Liver (tissue), 9 donors: ENCODE measurements around the gene RPH3AL. TPM values are rescaled to one million over a fixed set of nuclear protein-coding genes. Genes with fewer than 3 reads are reported as not detected.

Experiments used
- DNase-seq: peaks from one replicate; pipeline ENCODE4 v3.0.0-alpha.2; 2017; ENCODE audit warnings: low spot score
- H3K27ac ChIP-seq, 2 donors: one replicate each; pipeline ENCODE4 v1.7.0; 2013; ENCODE audit warnings: inconsistent platforms in 2 of 2, low read length in 2 of 2, control low read depth in 1 of 2, low read depth in 1 of 2, mild to moderate bottlenecking in 1 of 2
- H3K27me3 ChIP-seq, 4 donors: one replicate each; pipeline versions ENCODE4 v1.6.1 to v1.7.0; 2013; ENCODE audit warnings: low read length in 3 of 4, inconsistent platforms in 1 of 4, mild to moderate bottlenecking in 1 of 4, moderate library complexity in 1 of 4; ENCODE audit not compliant: control insufficient read depth in 4 of 4, insufficient read depth in 4 of 4
- H3K36me3 ChIP-seq, 4 donors: one replicate each; pipeline versions ENCODE4 v1.6.1 to v1.7.0; 2013; ENCODE audit warnings: low read length in 3 of 4, mild to moderate bottlenecking in 3 of 4, low read depth in 1 of 4, moderate library complexity in 1 of 4; ENCODE audit not compliant: control insufficient read depth in 4 of 4, insufficient read depth in 3 of 4
- H3K4me1 ChIP-seq, 4 donors: one replicate each; pipeline versions ENCODE4 v1.6.1 to v1.7.0; 2013; ENCODE audit warnings: low read length in 3 of 4, mild to moderate bottlenecking in 3 of 4, moderate library complexity in 1 of 4; ENCODE audit not compliant: control insufficient read depth in 4 of 4, insufficient read depth in 4 of 4
- H3K4me3 ChIP-seq, 3 donors: one replicate each; pipeline versions ENCODE4 v1.6.1 to v1.7.0; 2013; ENCODE audit warnings: low read length in 3 of 3, control low read depth in 1 of 3, low read depth in 1 of 3, mild to moderate bottlenecking in 1 of 3
- H3K9ac ChIP-seq, 2 donors: one replicate each; pipeline ENCODE4 v1.7.0; 2013; ENCODE audit warnings: low read length in 2 of 2, mild to moderate bottlenecking in 2 of 2, moderate library complexity in 2 of 2, control low read depth in 1 of 2, low read depth in 1 of 2
- H3K9me3 ChIP-seq, 4 donors: one replicate each; pipeline versions ENCODE4 v1.6.1 to v1.7.0; 2013; ENCODE audit warnings: low read length in 3 of 4; ENCODE audit not compliant: control insufficient read depth in 4 of 4
- CTCF ChIP-seq: fragments of 150-350 bp; IDR thresholded peaks from 2 replicates; pipeline ENCODE4 v1.5.1; 2017; ENCODE audit warnings: improper control_type of control experiment, low read depth, low read length; ENCODE audit not compliant: missing input control
- EGR1 ChIP-seq, 2 donors: IDR thresholded peaks; 2 replicates each; pipeline ENCODE4 v1.6.1; 2016 to 2018; ENCODE audit warnings: antibody characterized with exemption in 2 of 2, low read depth in 2 of 2
- FOXA1 ChIP-seq: IDR thresholded peaks from 2 replicates; pipeline ENCODE4 v1.6.1; 2016; ENCODE audit warnings: antibody characterized with exemption
- FOXA2 ChIP-seq: IDR thresholded peaks from 2 replicates; pipeline ENCODE4 v1.6.1; 2016; ENCODE audit warnings: antibody characterized with exemption
- GABPA ChIP-seq, 2 donors: IDR thresholded peaks in 1 of 2; conservative IDR thresholded peaks in 1 of 2; 2 replicates each; pipeline ENCODE4 v1.6.1; 2016; ENCODE audit warnings: antibody characterized with exemption in 2 of 2, mild to moderate bottlenecking in 1 of 2, moderate library complexity in 1 of 2
- HNF4A ChIP-seq, 2 donors: conservative IDR thresholded peaks; 2 replicates each; pipeline ENCODE4 v1.6.1; 2016; ENCODE audit warnings: antibody characterized with exemption in 2 of 2, mild to moderate bottlenecking in 2 of 2
- NR2F2 ChIP-seq: IDR thresholded peaks from 2 replicates; pipeline ENCODE4 v1.6.1; 2016; ENCODE audit warnings: antibody characterized with exemption
- RAD21 ChIP-seq, 2 donors: IDR thresholded peaks; 2 replicates each; pipeline ENCODE4 v1.6.1; 2016; ENCODE audit warnings: antibody characterized with exemption in 2 of 2, mild to moderate bottlenecking in 2 of 2
- SP1 ChIP-seq: IDR thresholded peaks from 2 replicates; pipeline ENCODE4 v1.6.1; 2018; ENCODE audit warnings: antibody characterized with exemption, mild to moderate bottlenecking
- TAF1 ChIP-seq: conservative IDR thresholded peaks from 2 replicates; pipeline ENCODE4 v1.6.1; 2016; ENCODE audit warnings: antibody characterized with exemption, mild to moderate bottlenecking
- ZBTB33 ChIP-seq: IDR thresholded peaks from 2 replicates; pipeline ENCODE4 v1.6.1; 2016; ENCODE audit warnings: antibody characterized with exemption
- WGBS: extraction: QIAGEN DNeasy Blood & Tissue Kit; methylation state at CpG from one replicate; pipeline ENCODE4 v1.1.7; 2013; 5-methylcytosine and 5-hydroxymethylcytosine counted together
- polyA plus RNA-seq, 2 donors: library from polyadenylated mRNA; stranded (reverse) in 1 of 2; unstranded in 1 of 2; fragments of 200-250 nt in 1 of 2; fragments of >200 nt in 1 of 2; fragmentation: Nextera tagmentation in 1 of 2; extraction: Ambion mirVana in 1 of 2; gene quantifications; one replicate each; pipeline versions ENCODE4 v1.2.1 to v1.2.3, GENCODE V29; 2013 to 2015
- total RNA-seq, 2 donors: library from RNA; depleted of rRNA; stranded (reverse); fragments of >200 nt; gene quantifications; one replicate each; pipeline ENCODE4 v1.2.3, GENCODE V29; 2014
- TF ChIP-seq, protein P1 (sequence below): IDR thresholded peaks from 2 replicates; pipeline ENCODE4 v1.6.1; 2016; ENCODE audit warnings: antibody characterized with exemption, mild to moderate bottlenecking
- TF ChIP-seq, protein P2 (sequence below): IDR thresholded peaks from 2 replicates; pipeline ENCODE4 v1.6.1; 2016; ENCODE audit warnings: antibody characterized with exemption
- donor health status: healthy.
- donor health status: healthy.
- donor health status: healthy.
- donor health status: healthy.
- donor health status: healthy.

Gene RPH3AL
- total and polyA plus RNA-seq, 4 donors = 8.5 to 52.5 (median 13.9) TPM

- H3K36me3 ChIP-seq = no peaks in the 10 kb centered on the region
- no peak overlapping the region for H3K27ac ChIP-seq
- DNase-seq = no peak
- no peaks in the 10 kb centered on the region for H3K27me3 ChIP-seq
- H3K4me1 ChIP-seq = peaks cover 0 to 15% (median 9%) of the 10 kb centered on the region in 4 donors
- no peak overlapping the region for H3K4me3 ChIP-seq
- H3K9ac ChIP-seq = no peak overlapping the region
- TF ChIP-seq NR2F2 (no peak), RAD21 (IDR thresholded peaks at IDR 0.05) (no peak), CTCF (no peak), ZBTB33 (no peak), FOXA1 (no peak), SP1 (no peak), GABPA (IDR thresholded peaks at IDR 0.05 in 1 of 2, conservative IDR thresholded peaks at IDR 0.05 in 1 of 2) (no peak), TAF1 (no peak), FOXA2 (no peak), EGR1 (IDR thresholded peaks at IDR 0.05; ENCODE audit: low read depth in 2 of 2) (no peak)
- TF ChIP-seq, protein P1, sequence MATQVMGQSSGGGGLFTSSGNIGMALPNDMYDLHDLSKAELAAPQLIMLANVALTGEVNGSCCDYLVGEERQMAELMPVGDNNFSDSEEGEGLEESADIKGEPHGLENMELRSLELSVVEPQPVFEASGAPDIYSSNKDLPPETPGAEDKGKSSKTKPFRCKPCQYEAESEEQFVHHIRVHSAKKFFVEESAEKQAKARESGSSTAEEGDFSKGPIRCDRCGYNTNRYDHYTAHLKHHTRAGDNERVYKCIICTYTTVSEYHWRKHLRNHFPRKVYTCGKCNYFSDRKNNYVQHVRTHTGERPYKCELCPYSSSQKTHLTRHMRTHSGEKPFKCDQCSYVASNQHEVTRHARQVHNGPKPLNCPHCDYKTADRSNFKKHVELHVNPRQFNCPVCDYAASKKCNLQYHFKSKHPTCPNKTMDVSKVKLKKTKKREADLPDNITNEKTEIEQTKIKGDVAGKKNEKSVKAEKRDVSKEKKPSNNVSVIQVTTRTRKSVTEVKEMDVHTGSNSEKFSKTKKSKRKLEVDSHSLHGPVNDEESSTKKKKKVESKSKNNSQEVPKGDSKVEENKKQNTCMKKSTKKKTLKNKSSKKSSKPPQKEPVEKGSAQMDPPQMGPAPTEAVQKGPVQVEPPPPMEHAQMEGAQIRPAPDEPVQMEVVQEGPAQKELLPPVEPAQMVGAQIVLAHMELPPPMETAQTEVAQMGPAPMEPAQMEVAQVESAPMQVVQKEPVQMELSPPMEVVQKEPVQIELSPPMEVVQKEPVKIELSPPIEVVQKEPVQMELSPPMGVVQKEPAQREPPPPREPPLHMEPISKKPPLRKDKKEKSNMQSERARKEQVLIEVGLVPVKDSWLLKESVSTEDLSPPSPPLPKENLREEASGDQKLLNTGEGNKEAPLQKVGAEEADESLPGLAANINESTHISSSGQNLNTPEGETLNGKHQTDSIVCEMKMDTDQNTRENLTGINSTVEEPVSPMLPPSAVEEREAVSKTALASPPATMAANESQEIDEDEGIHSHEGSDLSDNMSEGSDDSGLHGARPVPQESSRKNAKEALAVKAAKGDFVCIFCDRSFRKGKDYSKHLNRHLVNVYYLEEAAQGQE = no peak
- WGBS = 94% methylated on average over 9 of the region's 9 CpGs
- H3K9me3 ChIP-seq = no peaks in the 10 kb centered on the region
These were observed 29.5 kb upstream of the RPH3AL start for GRCh38 chr17:381941-382643.

GRCh38 chr17:381516-381915 lies 28.9 kb upstream of the RPH3AL start:
- Histone ChIP-seq H3K9me3 (no peaks in the 10 kb centered on the region), H3K27ac (no peak overlapping the region), H3K36me3 (no peaks in the 10 kb centered on the region), H3K4me3 (no peak overlapping the region), H3K4me1 (peaks cover 0 to 15% (median 7%) of the 10 kb centered on the region in 4 donors), H3K9ac (no peak overlapping the region), H3K27me3 (no peaks in the 10 kb centered on the region)
- no peak for TF ChIP-seq TAF1
- TF ChIP-seq EGR1 (IDR thresholded peaks at IDR 0.05; ENCODE audit: low read depth in 2 of 2) = no peak
- no peak for TF ChIP-seq HNF4A (conservative IDR thresholded peaks at IDR 0.05)
- TF ChIP-seq, protein P2, sequence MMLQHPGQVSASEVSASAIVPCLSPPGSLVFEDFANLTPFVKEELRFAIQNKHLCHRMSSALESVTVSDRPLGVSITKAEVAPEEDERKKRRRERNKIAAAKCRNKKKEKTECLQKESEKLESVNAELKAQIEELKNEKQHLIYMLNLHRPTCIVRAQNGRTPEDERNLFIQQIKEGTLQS = no peak
- TF ChIP-seq RAD21 (IDR thresholded peaks at IDR 0.05) = no peak
- no peak for TF ChIP-seq GABPA (IDR thresholded peaks at IDR 0.05 in 1 of 2, conservative IDR thresholded peaks at IDR 0.05 in 1 of 2)
- TF ChIP-seq NR2F2 = no peak
- no peak for DNase-seq
- 80% methylated on average over 8 of the region's 8 CpGs for WGBS
